GM21360 (cell line): Measurements from ENCODE around the gene MEDAG.
"Not testable (repeated sequence)": the region's sequence is repeated elsewhere in the genome, so short reads cannot be mapped to it uniquely, and the experiment has no call there.

Experiments used
- ATAC-seq: cut with Tn5 transposase; IDR thresholded peaks from one replicate; pipeline ENCODE4 v1.9.1; 2021; ENCODE audit warnings: mild to moderate bottlenecking, moderate library complexity; ENCODE audit not compliant: unreplicated experiment

MEDAG gene

GRCh38 chr13:30906411-30907051 is 460 bp downstream of the MEDAG start:
- ATAC-seq: no peak

DNA sequence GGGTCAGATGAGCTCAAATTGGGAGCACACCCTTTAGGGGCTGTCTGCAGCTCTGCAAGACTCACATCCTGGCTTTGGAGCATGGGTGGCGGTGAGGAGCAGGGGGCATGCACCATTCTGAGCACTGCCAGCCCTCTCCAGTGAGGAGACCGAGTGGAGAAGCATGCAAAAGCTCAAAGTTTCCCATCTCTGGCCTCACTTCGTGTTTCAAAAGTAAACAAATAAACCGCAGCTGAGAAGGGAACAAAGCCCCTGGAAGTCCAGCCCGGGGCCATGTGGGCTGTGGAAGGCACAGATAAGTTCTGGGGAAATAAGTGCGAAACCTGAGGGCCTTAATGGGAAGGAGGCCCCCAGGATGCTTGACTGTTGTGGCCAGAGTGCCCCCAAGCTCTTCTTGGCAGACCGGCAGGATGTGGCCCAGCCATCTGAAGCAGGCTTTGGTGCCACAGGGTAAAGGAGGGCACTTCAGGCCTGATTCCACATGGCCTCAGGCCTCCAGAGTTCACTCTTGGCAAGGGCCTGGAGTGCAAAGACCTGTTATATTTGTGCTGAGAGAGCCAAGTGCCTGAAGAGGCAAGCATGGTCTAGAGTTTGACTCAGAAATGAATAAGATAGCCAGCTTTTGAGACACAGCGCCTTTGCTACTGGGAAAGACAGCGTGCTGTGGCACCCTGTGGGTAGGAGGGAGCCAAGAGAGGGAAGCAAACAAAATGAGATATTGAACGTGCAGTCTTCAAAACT is 1.2 kb downstream of the MEDAG start:
- no peak for ATAC-seq

DNA sequence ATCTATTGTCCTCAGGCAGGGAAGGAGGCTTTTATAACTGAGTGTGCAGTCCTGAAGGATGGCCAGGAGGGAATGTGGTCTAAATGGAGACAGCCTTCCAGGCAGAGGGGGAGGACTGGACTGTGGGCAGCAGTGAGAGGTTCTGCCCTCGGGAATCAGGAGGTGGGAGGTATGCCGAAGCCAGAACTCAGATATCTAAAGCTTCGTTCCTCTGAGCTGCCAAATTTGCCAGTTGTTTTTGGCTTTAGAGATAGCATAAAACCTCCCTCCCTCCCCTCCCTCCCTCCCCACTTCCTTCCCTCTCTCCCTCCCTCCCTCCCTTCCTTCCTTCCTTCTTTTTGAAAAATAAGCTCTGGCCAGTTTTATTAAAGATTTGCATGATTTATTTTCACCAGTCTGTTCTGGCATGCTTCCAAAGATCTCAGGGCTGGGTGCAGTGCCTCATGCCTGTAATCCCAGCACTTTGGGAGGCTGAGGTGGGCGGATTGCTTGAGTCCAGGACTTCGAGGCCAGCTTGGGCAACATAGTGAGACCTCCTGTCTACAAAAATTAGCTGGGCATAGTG is 2.4 kb downstream of the MEDAG start:
- no peak for ATAC-seq

- ATAC-seq: no peak
Measured at GRCh38 chr13:30910676-30911075, 4.6 kb downstream of the MEDAG start.

GRCh38 chr13:30915691-30916541 is 9.8 kb downstream of the MEDAG start:
- ATAC-seq: no peak

DNA sequence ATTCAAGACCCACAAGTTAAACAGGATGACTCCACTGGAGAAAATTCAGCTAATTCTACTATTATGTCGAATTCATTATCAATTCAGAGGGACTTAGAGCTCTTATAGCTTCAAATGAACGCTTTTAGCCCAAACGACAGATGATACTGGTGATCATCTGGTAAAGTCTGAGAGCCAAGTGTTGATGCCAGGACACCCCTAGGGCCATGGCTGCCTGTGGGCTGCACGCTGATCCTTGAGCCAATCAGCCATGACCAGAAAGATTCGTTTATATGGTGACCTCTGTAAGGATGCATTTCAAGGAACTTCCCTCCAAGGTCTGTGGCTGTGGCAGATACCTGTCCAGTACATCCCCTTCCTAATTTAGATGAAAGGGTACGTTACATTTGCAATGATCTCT is 10.9 kb downstream of the MEDAG start:
- no peak for ATAC-seq

DNA sequence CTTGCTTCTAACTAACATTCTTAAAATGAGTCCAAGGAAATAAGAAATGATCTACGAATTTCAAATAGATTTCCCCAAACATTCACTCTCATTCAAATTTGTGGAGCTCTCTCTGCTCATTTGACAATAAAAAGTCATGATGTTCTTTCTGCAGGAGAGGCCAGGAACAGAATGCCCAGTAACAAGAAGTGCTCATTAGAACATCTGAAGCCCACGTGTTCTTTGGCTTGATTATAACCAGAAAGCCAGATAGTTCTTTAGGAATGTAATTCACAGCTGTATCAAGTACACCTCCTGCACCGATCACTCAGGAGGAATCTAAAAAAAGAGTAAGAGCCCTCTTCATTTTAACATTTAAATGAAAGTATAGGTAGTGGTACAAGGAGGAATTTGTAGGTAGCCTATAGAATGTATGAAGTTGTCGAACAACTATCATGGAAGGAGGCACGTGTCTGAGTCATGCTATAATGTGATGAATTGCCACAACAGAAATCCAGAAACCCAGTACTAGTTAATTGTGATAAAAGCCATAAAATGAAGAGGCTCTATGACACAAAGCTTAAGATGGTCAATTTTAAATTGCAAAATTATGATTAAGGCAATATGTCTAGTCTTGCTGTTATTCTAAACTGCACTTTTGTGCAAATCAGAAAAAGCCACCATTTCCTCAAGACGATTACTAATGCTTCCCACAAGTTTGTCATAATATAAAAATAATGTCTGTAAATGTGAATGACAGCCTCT is 12.8 kb downstream of the MEDAG start:
- no peak for ATAC-seq

DNA sequence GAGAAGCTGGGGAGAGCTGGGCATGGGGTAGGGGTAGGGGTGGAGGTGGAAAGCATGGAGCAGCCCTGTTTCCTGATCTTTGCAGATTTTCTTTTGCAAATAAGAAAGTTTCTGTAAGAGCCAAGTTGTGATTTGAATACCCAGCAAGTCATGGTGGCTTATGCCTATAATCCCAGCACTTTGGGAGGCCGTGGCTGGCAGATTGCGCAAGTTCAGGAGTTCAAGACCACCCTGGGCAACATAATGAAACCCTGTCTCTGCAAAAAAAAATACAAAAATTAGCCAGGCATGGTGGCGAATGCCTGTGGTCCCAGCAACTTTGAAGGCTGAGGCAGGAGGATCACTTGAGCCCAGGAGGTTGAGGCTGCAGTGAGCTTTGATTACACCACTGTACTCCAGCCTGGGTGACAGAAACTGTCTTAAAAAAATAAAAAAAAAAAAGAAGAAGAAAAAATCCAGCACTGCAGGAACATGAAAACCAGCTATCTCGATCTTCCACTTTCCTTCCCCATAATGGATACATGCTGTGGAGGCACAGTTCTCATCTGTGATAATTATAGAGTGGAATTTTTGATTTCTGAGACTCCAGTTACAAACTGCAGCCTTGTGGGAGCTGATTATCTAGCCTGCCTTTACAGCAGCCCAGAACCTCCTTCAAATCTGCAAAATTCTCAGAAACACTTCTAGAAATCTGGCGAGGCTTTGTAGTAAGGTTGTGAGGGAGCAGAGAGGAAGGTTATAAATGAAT is 14.3 kb downstream of the MEDAG start:
- no peak for ATAC-seq

GRCh38 chr13:30923418-30923817 is 17.3 kb downstream of the MEDAG start:
- ATAC-seq: no peak

DNA sequence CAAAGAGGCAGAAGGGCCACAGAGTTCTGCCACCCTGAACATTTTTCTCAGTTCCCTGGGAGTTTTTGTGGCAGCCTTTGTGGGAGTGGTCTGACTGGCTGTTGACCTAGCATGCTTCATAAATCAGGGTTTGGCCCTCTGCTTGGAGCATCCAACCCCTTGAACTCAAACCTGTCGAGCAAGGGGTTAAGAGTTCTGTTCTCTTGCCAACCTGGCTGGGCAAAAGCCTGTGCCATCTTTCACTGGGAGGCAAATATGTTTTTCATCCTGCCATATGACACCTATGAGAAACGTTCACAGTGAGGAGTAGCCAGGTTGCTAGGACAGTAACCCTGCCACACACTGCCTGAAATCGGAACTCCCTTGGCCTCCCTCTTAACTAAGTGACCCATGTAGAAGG is 18.6 kb downstream of the MEDAG start:
- no peak for ATAC-seq

- ATAC-seq: no peak
Measured at GRCh38 chr13:30925429-30925828, 19.4 kb downstream of the MEDAG start.

- no peak for ATAC-seq
Measured at GRCh38 chr13:30926781-30927180, 20.7 kb downstream of the MEDAG start.

- ATAC-seq: not testable (repeated sequence)
Measured at GRCh38 chr13:30927188-30927587, 21.1 kb downstream of the MEDAG start.

DNA sequence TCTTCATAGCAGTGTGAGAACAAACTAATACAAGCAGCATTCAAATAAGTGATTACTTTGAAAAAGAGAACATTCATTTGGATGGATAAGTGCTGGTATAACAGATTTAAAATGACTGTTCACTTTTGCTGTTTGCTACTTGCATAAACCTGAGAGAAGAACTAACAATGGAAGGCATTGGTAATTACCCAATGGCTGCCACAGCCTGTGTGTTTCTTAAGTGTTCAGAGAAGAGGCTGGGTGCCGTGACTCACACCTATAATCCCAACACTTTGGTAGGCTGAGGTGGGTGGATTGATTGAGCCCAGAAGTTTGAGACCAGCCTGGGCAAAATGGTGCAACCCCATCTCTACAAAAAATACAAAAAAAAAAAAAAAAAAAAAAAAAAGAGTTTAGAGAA is 21.5 kb downstream of the MEDAG start:
- no peak for ATAC-seq

- no peak for ATAC-seq
Measured at GRCh38 chr13:30928978-30929377, 22.9 kb downstream of the MEDAG start.

GRCh38 chr13:30932481-30933353 is 26.6 kb downstream of the MEDAG start, which contains the start of gene TEX26:
Gene TEX26 (plus strand): TSS chr13:30932656. CDS start chr13:30932716, 60 bp downstream.
- no peak for ATAC-seq

GRCh38 chr13:30933354-30933670 is 27.2 kb downstream of the MEDAG start:
- no peak for ATAC-seq

DNA sequence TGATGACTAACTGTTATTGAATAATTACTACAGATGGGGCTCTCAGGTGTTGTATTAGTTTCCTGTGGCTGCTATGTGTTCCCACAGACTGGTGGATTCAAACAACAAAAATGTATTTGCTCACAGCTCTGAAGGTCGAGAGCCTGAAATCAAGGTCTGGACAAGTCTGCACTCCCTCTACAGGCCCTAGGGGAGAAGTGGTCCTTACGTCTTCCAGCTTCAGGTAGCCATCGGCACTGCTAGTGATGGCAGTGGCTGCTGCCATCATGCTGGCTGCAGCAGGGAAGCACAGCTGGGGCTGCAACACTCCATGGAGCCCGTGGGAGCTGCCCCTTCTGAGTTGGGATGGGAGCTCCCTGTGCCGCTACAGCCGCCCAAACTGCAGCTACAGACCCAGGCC is 28.3 kb downstream of the MEDAG start:
- no peak for ATAC-seq

- no peak for ATAC-seq
Measured at GRCh38 chr13:30934803-30935202, 28.7 kb downstream of the MEDAG start.
